Hematopoietic multipotent progenitor cell treated with erythropoietin and hydrocortisone succinate and interleukin-3 and kit ligand, for 8 days (in vitro differentiated cells): ENCODE measurements around the gene MTTP.
"Not testable (repeated sequence)": the region's sequence is repeated elsewhere in the genome, so short reads cannot be mapped to it uniquely, and the experiment has no call there.

Source experiments
- DNase-seq: peaks from one replicate; pipeline ENCODE4 v3.0.0-alpha.2; 2015

The MTTP gene

DNA sequence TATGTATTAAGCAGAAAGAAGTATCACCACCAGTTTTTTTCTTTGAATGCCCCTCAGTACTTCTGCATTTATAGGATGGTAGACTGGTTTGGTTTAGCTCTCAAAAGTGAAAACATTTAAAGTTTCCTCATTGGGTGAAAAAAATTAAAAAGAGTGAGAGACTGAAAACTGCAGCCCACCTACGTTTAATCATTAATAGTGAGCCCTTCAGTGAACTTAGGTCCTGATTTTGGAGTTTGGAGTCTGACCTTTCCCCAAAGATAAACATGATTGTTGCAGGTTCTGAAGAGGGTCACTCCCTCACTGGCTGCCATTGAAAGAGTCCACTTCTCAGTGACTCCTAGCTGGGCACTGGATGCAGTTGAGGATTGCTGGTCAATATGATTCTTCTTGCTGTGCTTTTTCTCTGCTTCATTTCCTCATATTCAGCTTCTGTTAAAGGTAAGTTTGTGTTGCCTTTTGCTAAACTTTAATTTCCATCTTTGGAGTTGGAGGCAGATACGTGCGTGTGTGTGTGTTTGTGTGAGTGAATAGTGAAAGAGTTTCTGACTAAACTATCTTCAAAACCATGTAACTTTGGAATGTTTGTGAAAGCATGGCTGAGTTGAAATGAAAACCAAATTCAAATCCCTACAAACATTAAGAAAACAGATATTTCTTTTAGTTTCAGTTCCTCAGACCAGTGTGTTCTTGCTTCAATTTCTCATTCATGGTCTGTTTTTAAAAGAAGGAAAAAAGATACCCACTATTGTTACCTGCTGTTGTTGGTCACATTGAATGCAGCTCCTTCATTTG lies at the start of gene MTTP:
Gene MTTP, plus strand, starts transcription at position 295 of the 795 bp plus-strand sequence. Its CDS starts 86 bp downstream, at position 381.
- DNase-seq = no peak

DNA sequence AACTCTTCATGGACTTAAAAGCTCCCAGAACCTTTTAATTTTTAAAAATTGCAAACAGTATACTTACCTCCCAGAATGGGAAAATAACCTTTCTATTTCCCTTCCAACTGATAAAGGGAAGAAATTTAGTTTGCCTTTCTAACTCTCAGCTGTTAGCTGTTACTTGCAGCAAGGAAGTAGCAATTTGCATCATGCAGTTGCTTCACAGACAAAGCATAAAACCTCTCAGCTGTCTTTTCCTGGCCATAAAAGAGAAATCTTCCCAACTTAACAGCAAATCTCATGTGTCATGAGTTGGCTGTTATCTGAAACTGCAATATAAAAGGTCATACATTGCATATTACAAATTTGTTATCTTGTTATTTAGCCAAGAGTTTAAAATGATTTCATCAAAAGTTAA lies 45.4 kb upstream of the MTTP start:
- no peak for DNase-seq

DNA sequence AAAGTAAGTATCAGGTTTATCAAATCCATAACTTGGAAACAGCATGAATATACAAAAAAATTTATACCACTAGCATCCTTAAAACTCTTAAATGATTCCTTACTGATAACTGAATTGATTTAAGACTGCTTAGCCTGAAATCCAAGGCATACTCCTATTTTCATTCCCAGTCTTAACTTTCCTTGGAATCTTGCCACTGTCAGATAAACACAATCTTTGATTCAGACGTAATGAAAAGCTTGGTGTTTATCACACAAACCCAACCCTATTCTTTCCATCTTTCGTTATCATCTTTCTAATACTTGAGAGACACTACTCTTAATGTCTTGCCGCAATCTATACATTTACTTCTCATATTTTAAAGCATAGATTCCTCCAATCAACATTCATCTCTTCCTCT lies 44.7 kb upstream of the MTTP start:
- no peak for DNase-seq

DNA sequence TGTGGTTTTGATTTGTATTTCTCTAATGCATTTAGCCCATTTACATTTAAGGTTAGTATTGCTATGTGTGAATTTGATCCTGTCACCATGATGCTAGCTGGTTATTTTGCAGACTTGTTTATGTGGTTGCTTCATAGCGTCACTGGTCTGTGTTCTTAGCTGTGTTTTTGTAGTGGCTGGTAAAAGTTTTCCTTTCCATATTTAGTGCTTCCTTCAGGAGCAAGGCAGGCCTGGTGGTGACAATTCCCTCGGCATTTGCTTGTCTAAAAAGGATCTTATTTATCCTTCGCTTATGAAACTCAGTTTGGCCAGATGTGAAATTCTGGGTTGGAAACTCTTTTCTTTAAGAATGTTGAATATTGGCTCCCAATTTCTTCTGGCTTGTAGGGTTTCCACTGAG lies 39.9 kb upstream of the MTTP start:
- not testable (repeated sequence) for DNase-seq

DNA sequence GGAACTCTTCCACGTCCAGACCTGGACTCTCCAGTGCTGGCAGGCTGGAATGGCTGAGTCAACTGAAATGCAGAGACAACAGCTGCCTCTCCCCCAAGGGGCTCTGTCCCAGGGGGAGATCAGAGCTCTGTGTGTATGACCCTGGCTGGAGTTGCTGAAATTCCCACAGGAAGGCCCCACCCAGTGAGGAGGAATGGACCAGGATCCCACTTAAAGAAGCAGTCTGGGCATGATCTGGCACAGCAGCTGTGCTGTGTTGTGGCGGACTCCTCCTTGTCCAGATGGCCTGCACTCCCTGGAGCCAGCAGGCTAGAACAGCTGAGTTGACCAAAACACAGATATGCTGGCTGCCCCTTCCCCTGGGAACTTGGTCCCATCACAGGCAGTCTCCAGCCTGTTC lies 38.4 kb upstream of the MTTP start:
- no peak for DNase-seq

DNA sequence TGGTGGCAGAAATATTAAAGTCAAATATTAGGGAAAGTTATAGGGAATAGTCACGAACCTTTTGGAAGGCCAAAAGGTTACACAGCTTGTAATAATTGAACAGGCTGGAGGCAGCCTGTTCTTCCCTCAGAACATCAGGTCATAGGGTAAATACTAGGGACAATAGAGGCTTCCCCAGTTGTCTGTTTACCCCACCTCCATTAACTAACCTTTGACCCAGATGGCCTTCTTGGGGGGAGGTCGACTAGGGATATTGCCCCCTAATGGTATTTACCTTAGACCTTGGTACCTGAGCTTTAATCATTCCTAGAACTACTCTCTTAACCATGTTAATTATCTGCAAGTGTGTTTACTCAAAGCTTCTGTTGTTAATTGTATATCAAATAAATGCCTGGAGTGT lies 37.8 kb upstream of the MTTP start:
- DNase-seq = no peak

DNA sequence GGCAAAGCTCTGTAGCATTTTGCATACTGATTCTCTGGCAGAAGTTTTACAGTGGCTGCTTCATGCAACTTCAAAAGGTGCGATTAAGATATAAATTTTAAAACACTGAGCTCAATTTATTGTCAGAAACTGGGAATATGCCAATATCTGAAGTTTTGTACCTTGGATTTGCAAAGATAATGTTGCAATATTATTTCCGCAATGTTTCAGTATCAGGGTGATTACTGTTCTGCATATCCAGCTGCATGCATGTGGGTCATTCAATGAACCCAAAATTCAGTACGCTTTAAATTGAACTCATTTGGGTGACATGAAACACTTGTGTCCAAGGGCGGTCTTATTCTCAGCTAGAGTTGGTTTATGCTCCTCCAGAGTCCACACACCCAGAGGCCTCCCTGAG lies 37.0 kb upstream of the MTTP start:
- DNase-seq = no peak

DNA sequence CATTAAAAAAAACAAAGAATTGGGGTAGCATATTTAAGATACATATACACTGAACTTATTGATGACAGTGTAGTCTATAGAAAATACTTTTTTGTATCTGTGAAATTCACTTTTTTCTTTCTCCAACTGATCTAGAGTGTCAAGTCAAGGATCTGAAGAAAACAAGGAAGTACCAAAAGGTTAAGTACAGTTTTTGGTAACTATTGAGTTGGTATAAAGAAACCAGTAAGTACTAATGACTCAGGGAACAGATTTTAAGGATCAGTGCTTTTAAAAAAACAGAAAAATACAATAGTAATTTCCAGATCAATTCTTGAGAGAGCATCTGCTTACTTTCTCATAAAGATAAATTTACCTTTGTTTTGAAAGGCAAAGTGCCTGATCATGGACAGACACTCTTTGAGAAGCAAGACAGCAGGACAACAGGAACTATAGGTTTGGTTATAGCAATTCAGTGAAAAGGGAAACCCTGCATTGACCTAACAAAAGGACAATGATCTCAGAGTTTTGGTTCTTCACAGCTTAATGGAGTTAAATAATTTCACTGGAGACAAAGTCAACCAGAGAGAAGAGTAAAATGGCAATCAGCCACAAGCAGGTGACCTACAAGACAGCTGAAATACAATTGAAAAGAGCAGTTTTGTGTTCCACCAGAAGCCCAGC lies 34.2 kb upstream of the MTTP start:
- no peak for DNase-seq

DNA sequence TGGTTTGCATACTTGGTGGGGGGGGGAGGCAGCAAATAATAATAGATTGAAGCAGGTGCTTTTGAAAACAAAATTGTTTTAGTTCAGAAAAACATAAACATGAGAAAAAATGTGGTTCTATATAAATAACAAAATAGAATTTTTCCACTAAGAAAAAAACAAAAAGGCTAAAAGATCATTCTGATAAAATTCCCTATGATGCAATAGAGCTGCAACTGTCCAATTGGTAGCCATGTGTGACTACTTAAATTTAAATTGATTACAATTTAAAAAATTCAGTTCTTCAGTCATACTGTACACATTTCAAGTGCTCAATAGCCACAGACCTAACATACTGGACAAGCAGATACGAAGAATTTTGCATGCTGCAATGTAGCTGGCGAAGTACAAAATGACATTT lies 21.8 kb upstream of the MTTP start:
- no peak for DNase-seq

DNA sequence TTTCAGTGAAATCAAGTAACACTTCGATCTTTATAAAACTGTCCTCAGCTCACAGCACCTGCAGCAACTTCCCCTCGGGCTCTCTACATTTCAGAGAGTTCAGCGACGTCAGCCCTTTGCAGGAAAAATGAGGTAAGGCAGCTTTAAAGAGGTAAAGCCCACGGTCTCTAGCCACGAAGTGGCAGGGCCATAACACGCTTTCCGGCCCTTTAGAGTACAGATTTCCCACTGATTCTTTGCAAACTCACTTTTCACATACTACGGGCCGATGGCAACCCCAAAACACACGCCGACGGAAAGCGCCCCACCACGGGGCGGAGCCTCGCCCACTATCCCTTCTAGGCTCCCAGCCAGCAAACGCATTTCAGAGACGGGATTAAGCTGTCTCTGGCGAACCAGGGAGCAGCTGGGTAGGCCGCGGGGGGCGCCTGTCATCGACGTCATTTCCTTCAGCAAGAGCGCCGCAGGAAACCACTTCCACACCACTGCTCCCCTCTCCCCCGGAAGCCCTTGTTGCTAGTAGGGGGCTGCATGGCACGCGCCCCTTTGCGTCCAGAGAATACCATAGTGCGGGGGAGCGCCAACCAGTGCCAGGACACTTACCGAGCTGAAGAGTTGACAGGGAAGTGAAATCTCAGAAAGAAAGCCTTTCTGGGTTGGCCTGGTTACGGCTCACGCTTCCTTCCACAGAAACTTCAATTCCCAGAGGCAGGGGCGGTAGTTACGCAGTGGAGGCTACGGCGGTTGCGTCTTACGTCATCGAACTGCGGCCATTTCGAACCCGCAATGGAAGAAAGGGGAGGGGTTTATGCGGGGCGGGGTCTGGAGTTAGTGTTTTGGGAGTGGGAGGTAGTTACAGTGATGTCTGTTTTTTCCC lies 11.1 kb upstream of the MTTP start, which contains the start of gene TRMT10A:
Gene TRMT10A, minus strand, starts transcription at position 730 of the 877 bp plus-strand sequence. CDS start 4,701 bp downstream, outside the sequence.
- peak; percentile 98 for DNase-seq

DNA sequence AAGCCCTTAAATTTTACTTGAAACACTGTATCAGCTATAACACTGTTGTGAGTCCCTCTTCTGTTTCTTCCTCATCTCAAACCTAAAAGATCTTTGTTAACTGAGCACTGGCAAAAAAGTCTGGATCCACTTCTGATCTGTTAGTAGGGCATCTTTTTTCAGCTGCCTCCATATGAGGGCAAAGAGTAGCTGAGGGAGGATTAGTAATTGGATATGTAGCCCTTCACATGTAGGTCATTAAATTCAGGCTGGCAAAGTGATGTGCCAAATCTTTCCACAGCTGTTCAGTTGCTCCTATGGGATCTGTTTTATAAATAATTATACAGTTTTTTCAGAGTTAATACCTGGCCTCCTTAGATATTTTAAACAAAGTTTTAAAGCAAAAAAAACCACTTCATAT lies 9.7 kb upstream of the MTTP start:
- DNase-seq = no peak

DNA sequence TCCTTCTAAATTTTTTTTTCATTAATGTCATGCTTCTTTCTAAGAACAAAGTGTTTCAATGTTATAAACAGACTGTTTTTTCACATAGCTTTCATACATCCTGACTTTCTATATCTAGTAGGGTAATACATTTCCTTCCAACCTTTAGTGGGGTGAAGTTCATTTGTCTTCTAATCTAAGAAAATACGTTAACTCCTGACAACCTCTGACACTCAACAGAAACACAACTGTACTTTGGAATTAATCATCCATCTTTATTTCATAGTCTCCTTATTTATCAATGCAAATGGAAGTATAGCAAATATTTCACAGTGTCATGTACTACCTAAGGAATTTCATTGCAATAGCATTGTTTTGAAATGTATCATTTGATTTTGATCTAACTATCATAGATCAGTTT lies 2.7 kb upstream of the MTTP start:
- DNase-seq = no peak

DNA sequence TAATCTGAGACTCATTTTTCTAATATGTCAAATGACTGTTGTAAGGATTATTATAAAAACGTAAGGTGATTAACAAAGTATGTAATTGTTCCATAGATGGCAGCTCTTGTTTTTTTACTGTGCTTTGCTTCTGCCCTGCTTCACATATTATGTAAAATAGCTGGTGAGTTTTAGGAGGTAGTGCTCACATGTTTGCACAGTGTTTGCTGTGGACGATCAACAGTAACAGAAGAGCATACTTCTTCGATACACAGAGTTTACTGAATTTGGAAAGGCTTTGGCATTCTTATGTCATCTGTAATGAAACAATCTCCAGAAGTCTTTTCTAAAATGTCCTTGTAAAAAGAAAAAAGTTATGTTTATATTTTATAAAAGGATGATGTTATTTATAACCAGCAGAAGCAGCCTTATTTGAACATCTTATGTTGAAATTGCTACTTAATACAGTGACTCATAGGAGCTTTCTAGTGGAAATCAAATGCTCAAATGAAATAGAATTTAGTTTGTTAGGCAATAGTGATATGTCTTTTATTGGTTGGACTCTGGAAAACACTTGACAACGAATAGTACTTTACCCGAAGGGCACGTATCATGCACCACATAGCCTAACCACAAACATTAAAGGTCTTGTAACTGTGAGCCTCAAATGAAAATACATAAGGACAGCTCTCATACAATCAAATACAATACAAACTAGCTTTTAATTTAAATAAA lies 1.9 kb upstream of the MTTP start:
- DNase-seq = no peak

DNA sequence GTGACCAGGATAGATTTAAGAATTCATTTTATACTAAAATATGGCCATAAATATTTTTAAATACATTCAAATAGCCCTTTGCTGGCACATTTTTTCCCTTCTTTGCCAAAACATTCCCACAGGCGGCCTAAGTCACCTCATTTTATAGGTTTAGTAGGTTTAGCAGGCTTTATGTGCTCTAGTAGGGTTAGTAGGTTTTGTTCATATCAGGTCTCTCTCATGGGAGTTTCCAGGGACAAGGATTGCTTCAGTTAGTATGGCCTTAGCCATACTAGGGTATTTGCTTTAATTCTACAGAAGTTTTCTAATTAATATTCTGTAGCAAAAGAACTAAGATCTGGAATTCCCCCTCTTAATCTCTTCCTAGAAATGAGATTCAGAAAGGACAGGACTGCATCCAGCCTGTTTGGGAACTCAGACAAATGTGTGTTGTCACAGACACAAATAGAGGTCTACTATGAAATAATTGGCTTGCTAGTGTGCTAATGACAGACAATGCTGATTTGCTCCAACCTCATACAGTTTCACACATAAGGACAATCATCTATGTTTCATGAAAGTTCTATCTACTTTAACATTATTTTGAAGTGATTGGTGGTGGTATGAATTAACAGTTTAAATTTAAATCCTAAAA lies 772 bp upstream of the MTTP start:
- no peak for DNase-seq

DNA sequence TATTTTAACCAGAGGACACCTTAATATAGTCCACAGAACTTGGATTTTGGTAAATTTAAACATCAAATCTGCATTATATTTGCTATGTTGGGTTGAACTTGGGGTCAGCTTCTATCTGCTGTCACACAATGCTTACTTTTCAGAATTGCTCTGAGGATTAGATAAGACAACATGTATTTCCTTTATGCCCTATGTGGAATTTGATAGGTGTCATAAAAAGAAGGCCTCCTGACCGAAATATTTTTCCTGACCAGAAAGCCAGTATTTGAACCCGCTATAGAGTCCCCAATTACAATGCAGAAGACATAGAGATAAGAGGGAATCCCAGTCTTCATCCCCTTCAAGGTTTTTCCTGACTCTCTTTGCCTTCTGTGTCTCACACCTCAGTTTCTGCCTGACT lies 4.1 kb downstream of the MTTP start:
- DNase-seq = no peak

DNA sequence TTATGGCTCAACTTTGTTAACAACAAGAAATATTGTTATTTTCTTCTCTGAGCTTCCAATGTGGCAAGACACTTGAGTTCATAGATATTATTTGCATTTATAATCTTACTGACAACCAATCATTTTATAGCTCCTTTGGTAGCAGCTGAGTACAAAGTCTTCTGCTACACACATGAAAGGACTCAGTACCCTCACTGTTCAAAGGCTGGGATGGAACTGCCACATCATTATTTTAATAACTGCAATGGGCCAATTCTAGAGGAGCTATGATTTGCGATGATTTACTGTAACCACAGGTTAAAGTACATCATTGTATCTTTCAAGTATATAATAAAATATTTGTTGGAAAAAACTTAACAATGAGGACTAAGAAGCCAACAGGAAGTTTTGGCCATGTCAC lies 10.9 kb downstream of the MTTP start:
- no peak for DNase-seq

DNA sequence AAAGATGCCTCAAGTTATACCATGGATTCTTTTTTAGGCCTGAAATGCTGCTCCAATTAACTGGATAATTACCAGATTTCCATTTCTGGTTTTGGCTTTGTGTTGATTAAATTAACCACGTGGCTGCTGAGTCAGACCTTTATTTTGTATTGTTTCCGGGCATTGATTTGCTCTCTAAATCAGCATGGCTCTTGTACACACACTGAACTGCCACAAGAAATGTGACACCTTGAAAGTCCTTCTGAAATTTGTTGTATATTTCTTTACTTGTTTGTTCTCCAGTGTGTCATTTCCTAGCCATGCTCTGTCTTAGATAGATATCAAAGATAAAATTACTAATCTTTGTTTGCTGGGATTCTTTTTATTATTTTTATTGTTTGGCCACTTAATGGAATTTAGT lies 11.7 kb downstream of the MTTP start:
- DNase-seq = no peak

DNA sequence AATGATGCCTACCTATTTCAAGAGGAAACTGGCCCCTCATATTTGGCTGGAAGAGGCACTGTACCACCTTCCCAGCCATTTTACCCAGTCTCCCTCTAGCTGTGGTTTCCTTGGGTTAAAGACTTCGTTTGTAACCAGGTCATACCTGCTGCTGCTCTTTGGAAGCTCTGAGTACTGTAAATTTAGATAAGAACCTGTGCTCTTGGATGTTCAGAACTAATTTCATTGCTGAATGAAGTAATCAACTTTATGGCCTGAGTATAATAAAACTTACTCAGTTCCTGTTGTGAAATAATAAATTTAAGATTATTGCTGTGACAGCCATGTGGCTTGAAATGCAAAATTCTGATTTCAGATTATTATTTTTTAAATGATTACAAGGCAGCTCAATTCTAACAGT lies 12.2 kb downstream of the MTTP start:
- DNase-seq = no peak

DNA sequence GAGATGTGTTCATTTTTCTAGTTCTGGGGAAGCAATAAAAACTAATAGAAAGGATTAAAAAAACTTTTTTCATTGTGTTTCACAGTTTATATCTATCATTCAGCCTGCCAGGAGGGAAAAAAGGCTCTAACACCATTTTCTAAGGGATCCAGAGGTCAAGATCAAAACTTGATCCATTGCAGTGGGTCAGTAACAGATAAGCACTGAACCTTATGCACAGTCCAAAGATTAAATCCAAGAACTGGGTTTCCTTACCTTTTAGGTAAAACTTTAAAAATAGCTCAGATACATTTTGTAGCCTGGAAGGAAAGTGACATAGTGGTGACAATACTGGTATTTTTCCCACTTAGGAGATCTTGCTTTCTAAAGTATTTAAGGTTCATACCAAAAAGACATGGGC lies 12.7 kb downstream of the MTTP start:
- DNase-seq = no peak

DNA sequence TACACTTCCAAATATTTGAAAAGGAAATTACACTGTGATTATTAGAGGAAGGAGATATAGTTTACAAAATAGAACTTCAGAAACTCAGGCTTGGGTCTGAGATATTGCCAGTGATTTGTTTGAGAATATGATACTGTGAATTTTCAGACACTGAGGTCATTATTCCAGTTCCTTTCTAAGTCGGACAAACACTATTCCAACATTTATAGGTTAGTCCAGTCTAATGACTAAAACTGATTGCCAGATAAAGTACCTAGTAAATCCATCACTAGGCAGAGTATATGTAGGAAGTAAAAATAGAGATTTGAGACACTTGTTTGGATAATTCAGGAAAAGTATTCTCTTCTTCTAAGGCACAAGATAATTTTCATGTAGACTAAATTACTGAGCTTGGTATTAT lies 13.2 kb downstream of the MTTP start:
- DNase-seq = no peak

DNA sequence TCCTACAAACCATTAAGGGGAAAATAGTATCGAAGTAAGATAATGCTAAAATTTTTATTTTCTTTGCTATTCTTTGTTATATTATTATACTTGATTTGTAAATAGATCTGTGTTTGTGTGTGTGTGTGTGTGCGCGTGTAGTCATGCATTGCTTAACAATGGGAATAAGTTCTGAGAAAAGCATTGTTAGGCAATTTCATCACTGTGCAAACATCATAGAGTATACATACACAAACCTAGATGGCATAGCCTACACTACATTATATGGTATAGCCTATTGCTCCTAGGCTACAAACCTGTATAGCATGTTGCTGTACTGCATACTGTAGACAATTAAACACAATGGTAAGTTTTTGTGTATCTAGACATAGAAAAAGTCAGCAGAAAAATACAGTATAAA lies 17.1 kb downstream of the MTTP start:
- DNase-seq = no peak
